ENCODE data around the gene FRMD1. TPM values are rescaled to one million over a fixed set of nuclear protein-coding genes. Genes with fewer than 3 reads are reported as not detected.

Gene FRMD1
- polyA plus RNA-seq, 1 experiment: not detected

GRCh38 chr6:168031411-168031971 is 47.5 kb downstream of the FRMD1 start:
- POLR2A ChIA-PET: no interaction called here
- peak; percentile 54 for DNase-seq (ENCODE audit: low read depth)
- TF ChIP-seq CTCF (IDR thresholded peaks at IDR 0.05; ENCODE audit: insufficient read depth, low read depth, low read length): no peak
- Histone ChIP-seq H3K36me3 (ENCODE audit: control insufficient read depth, insufficient read depth, low read length) (no peaks in the 10 kb centered on the region), H3K4me3 (ENCODE audit: low read depth, low read length) (no peak overlapping the region), H3K27me3 (ENCODE audit: control insufficient read depth, insufficient read depth, low read length) (no peaks in the 10 kb centered on the region)
- CTCF ChIA-PET: interaction anchor here (1.1 kb wide), 1 partner anchor 11 kb away, joined by 4 read pairs; no protein-coding TSS in a partner anchor

- Histone ChIP-seq H3K27me3 (ENCODE audit: control insufficient read depth, insufficient read depth, low read length) (0 out of 2 replicates have a peak, but pooled peaks cover 1% of the 10 kb centered on the region), H3K36me3 (ENCODE audit: control insufficient read depth, insufficient read depth, low read length) (no peaks in the 10 kb centered on the region), H3K4me3 (ENCODE audit: low read depth, low read length) (no peak overlapping the region)
- ChIA-PET CTCF (interaction anchor here (1.1 kb wide), 1 partner anchor 11 kb away, joined by 4 read pairs; no protein-coding TSS in a partner anchor), POLR2A (no interaction called here)
- no peak for DNase-seq (ENCODE audit: low read depth)
- no peak for TF ChIP-seq CTCF (IDR thresholded peaks at IDR 0.05; ENCODE audit: insufficient read depth, low read depth, low read length)
These were observed 48.1 kb downstream of the FRMD1 start for GRCh38 chr6:168030908-168031307.

- DNase-seq (ENCODE audit: low read depth): no peak
- CTCF ChIA-PET: no interaction called here
- H3K4me3 ChIP-seq (ENCODE audit: low read depth, low read length): no peak overlapping the region
- POLR2A ChIA-PET: no interaction called here
- TF ChIP-seq CTCF (IDR thresholded peaks at IDR 0.05; ENCODE audit: insufficient read depth, low read depth, low read length): no peak
- H3K36me3 ChIP-seq (ENCODE audit: control insufficient read depth, insufficient read depth, low read length): no peaks in the 10 kb centered on the region
- 0 out of 2 replicates have a peak, but pooled peaks cover 1% of the 10 kb centered on the region for H3K27me3 ChIP-seq (ENCODE audit: control insufficient read depth, insufficient read depth, low read length)
These were observed 48.7 kb downstream of the FRMD1 start for GRCh38 chr6:168030218-168030746.

- DNase-seq (ENCODE audit: low read depth): no peak
- Histone ChIP-seq H3K27me3 (ENCODE audit: control insufficient read depth, insufficient read depth, low read length) (0 out of 2 replicates have a peak, but pooled peaks cover 1% of the 10 kb centered on the region), H3K36me3 (ENCODE audit: control insufficient read depth, insufficient read depth, low read length) (no peaks in the 10 kb centered on the region), H3K4me3 (ENCODE audit: low read depth, low read length) (no peak overlapping the region)
- no peak for TF ChIP-seq CTCF (IDR thresholded peaks at IDR 0.05; ENCODE audit: insufficient read depth, low read depth, low read length)
- ChIA-PET POLR2A (no interaction called here), CTCF (no interaction called here)
These were observed 49.4 kb downstream of the FRMD1 start for GRCh38 chr6:168029459-168030217.

GRCh38 chr6:168028181-168028580 is 50.8 kb downstream of the FRMD1 start:
- Histone ChIP-seq H3K27me3 (ENCODE audit: control insufficient read depth, insufficient read depth, low read length) (0 out of 2 replicates have a peak, but pooled peaks cover 1% of the 10 kb centered on the region), H3K4me3 (ENCODE audit: low read depth, low read length) (no peak overlapping the region), H3K36me3 (ENCODE audit: control insufficient read depth, insufficient read depth, low read length) (no peaks in the 10 kb centered on the region)
- no peak for TF ChIP-seq CTCF (IDR thresholded peaks at IDR 0.05; ENCODE audit: insufficient read depth, low read depth, low read length)
- ChIA-PET POLR2A (no interaction called here), CTCF (interaction anchor here (0.7 kb wide), 1 partner anchor 121 kb away, joined by 3 read pairs; no protein-coding TSS in a partner anchor)
- no peak for DNase-seq (ENCODE audit: low read depth)

Measured in BJ (cell line).